NCI-H748 treated with DMSO at 0.1 percent for 48 hours (cell line): Measurements from ENCODE around the gene RAPGEF6.
"Not testable (repeated sequence)": the region's sequence is repeated elsewhere in the genome, so short reads cannot be mapped to it uniquely, and the experiment has no call there.

Source experiments
- DNase-seq: peaks from one replicate; lab custom pipeline; 2025; lab: John Stamatoyannopoulos, UW

Gene RAPGEF6

DNA sequence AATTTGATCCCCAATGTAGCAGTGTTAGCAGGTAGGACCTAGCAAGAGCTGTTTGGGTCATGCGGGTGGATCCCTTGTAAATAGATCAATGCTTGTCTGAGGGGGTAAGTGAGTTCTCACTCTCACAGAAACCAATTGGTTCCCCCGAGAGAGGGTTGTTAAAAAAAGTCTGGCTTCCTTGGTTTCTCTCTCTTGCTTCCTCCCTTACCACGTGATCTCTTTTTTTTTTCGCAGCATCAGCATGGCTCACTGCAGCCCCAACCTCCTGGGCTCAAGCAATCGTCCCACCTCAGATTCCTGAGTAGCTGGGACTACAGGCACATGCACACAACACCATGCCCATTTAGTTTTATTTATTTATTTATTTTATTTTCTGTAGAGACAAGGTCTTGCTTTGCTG lies 26.4 kb downstream of the RAPGEF6 start:
- no peak for DNase-seq

DNA sequence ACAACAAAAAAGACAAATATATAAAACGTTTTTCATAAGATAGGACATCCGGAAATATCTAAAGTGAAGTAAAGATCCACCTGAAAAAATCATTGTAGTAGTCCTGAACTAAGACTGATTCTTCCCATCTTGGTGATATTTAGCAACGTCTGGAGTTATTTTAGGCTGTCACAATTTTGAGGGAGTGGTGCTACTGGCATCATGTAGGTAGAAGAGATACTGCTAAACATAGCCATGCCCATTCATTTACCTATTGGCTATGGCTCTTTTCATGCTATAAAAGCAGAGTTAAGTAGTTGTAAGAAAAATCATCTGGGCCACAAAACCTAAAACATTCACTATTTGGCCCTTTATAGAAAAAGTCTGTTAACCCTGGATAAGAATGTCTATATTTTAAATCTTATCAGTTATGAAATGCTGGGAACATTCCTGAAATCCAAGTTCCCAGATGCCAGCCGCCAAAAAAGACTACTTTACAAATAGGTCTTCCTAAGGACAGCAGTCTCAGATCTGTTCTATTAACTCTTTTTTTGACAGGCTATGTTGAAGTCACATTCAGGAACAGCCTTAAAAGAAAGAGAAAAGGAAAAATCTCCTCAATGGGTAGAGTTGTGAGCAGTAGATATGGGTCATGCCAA lies 27.0 kb downstream of the RAPGEF6 start:
- no peak for DNase-seq

DNA sequence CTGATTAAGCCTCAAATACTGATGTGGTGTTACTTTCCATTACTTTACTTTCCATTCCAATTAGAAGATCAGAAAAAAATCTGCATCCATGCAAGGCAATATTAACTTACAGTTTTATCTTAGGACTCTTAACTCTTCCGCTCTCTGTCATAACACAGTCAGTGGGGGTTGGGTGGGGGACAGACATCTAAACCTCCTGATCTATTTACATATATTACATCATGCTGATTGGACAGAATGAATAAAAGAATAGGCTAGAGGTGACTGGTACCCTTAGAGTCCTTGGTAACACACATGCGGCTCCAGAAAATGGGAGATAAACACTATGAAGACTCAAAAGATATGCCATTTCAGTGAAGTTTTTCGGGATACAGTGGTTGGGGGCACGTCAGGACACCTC lies 27.6 kb downstream of the RAPGEF6 start:
- DNase-seq = no peak

DNA sequence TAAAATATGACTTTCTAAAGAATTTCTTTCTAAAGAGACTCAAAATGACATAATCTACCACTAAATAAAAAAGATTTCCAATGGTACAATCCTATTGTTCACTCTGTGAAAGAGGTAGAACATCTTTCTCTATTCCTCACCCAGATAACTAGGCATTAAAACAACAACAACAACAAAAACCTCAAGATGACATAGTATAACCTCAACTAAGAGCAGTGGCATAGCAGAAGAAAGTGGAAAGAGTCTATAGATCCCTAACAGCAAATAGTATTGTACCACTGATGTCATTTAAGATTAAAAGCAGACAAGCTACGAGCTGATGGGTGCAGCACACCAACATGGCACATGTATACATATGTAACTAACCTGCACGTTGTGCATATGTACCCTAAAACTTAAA lies 29.9 kb downstream of the RAPGEF6 start:
- no peak for DNase-seq

DNA sequence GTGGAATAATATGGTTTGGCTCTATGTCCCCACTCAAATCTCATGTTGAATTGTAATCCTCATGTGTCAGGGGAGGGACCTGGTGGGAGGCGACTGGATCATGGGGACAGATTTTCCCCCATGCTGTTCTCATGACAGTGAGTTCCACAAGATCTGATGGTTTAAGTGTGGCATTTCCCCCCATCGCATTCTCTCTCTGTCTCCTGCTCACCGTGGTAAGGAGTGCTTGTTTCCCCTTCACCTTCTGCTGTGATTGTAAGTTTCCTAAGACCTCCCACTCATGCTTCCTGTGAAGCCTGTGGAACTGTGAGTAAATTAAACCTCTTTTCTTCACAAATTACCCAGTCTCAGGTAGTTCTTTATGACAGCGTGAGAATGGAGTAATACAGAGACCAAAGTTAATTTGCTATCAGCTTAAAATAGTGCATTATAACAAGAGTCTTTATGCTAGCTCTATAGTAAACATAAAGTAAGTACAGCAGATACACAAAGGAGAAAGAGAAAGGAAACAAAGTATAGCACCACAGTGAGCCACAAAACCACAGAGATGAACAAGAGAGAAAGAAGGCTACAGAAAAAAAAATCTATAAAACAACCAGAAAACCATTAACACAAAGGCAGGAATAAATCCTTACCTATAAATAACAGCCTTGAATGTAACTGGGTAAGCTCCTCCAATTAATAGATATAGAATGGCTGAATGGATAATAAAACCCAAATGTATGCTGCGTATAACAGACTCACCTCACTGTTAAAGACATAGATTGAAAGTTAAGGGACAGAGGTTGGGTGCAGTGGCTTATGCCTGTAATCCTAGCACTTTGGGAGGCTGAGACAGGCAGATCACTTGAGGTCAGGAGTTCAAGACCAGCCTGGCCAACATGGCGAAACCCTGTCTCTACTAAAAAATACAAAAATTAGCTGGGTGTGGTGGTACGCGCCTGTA lies 39.7 kb downstream of the RAPGEF6 start:
- DNase-seq = no peak

DNA sequence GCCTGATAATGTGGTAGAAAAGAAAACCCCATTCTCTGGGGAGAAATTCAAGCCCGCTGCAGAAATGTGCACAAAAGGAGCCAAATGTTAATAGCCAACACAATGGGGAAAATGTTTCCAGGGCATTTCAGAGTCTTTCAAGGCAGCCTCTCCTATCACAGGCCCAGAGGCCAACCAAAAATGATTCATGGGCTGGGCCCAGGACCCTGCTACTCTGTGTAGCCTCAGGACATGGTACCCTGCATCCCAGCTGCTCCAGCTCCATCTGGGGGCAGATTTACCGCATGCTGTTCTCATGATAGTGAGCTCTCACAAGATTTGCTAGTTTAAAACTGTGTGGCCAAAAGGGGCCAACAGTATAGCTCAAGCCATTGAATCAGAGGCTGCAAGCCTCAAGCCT lies 41.1 kb downstream of the RAPGEF6 start:
- no peak for DNase-seq

DNA sequence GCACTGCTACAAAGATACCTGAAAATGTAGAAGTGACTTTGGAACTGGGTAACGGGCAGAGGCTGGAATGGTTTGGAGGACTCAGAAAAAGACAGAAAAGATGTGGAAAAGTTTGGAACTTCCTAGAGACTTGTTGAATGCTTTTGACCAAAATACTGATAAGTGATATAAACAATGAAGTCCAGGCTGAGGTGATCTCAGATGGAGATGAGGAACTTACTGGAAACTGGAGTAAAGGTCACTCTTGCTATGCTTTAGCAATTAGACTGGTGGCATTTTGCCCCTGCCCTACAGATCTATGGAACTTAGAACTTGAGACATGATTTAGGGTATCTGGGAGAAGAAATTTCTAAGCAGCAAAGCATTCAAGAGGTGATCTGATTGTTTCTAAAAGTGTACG lies 41.6 kb downstream of the RAPGEF6 start:
- not testable (repeated sequence) for DNase-seq

DNA sequence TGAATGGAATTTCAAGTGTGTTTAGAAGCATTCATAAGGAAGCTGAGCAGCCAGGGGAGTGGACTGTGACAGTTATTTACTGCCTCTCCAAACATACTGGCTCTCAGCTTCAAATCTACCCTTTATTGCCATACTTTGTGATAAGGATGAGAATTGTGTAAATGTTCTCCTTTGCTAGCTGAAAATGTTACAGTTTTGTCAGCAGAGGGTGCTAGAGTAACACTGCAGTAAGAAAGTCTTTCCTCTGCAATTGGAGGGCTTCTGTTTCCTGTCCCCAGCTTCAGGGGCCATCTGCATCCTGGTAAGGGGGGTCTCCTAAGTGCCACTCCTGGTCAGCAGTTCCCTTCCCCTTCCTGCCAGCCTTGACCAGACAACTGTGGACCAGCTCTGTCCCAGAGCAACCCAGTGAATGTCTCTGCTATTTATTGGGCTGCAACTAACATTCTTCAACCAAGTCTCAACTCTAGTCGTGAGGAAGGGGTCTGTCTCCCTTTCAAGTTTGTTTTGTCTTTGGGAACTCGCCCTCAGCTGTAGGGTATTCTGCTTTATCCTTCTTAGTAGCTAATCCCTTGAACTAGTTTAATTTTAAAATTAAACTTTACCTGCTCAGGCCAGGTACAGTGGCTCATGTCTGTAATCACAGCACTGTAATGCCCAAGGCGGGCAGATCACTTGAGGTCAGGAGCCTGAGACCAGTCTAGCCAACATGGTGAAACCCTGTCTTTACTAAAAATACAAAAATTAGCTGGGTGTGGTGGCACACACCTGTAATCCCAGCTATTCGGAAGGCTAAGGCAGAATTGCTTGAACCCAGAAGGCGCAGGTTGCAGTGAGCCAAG lies 45.3 kb downstream of the RAPGEF6 start:
- DNase-seq = peak; percentile 36

DNA sequence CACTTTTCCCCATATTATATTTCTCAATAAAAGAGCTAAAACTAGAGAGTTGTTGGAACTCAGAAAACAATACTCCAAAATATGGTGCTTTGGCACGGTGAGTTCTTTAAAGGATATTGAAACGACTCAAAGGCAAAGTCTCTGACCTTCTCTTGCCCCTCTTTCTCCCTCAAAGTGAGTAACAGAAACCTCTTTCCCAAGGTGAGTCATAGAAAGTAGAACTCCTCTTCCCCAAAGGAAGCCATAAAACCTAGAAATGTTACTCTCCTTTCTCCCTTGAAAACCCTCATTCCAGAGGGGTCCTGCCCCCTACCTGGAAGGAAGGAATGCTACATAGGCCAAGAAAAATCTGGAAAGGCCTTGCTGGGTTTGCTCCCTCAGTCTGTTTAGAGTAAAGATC lies 47.5 kb downstream of the RAPGEF6 start:
- DNase-seq = no peak

DNA sequence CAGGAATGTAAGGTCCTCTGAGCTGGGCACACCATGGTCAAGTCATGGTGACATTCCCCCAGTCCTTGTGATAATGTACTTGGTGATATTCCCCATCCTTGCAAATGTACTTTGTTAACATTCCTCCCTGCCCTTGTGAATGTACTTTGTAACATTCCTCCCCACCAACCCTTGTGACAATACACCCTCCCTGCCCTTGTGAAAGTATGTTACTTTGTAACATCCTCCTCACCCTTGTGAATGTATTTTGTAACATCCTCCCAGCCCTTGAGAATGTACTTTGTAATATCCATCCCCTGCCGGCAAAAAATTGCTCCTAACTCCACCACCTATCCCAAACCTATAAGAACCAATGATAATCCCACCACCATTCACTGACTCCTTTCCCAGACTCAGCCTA lies 53.3 kb downstream of the RAPGEF6 start:
- no peak for DNase-seq

DNA sequence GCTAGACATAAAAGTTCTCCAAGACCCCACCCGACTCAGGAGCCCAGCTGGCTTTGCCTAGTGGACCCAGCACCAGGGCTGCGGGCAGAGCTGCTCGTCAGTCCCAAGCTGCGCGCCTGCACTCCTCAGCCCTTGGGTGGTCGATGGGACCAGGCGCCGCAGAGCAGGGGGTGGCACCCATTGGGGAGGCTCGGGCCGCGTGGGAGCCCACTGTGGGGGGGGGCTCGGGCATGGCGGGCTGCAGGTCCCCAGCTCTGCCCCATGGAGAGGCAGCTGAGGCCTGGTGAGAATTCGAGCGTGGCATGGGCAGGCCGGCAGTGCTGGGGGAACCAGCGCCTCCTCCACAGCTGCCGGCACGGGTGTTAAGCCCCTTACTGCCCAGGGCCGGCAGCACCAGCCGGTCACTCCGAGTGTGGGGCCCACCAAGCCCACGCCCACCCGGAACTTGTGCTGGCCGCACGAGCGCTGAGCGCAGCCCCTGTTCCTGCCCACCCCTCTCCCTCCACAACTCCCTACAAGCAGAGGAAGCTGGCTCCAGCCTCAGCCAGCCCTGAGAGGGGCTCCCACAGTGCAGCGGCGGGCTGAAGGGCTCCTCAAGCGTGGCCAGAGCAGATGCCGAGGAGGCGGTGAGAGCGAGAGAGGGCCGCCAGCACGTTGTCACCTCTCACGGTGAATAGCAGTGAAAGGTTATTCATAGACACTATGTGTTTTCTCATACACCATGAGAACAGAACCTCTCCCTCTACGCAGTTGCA lies 54.9 kb downstream of the RAPGEF6 start:
- DNase-seq = no peak

DNA sequence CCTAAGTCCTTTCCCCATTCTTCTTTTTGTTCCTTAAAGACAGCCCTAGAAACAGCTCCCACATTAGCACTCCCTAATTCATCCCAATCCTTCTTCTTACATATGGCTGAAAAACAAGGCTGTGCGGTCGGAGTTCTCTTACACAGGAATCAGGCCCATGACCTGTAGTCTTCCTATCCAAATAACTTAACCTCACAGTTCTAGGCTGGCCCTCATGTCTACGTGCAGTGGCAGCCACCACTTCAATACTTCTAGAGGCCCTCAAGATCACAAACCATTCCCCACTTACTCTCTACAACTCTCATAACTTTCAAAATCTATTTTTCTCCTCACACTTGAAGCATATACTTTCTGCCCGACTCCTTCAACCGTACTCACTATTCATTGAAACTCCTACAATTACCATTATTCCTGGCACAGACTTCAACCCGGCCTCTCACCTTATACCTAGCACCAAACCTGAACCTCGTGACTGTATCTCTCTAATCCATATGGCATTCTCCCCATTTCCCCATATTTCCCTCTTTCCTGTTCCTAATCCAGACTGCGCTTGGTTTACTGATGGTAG lies 59.3 kb downstream of the RAPGEF6 start:
- no peak for DNase-seq

DNA sequence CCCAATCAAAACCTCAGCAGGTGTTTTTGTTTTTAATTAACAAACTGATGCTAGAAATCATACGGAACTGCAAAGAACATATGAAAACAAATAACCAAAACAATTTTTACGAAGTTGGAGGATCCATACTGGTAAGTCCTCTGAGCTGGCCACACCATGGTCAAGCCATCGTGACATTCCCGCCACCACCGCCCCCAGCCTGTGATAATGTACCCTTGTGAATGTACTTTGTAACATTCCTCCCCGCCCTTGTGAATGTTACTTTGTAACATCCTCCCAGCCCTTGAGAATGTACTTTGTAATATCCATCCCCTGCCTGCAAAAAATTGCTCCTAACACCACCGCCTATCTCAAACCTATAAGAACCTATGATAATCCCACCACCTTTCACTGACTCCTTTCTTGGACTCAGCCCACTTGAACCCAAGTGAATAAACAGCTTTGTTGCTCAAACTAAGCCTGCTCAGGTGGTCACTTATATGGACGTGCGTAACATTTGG lies 63.3 kb downstream of the RAPGEF6 start:
- DNase-seq = no peak

DNA sequence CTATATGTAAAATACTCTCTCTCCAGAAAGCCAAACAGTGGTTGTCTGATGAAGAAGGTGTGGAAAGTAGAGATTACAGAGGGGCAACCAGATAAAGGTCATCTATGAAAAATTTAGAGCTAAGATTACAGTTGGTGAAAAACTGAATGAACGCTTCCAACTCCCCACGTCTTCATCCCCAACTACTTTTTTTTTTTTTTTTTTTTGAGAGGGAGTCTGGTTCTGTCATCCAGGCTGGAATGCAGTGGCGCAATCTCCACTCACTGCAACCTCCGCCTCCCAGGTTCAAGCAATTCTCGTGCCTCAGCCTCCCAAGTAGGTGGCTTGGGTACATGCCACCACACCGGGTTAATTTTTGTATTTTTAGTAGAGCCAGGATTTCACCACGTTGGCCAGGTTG lies 64.3 kb downstream of the RAPGEF6 start:
- no peak for DNase-seq

DNA sequence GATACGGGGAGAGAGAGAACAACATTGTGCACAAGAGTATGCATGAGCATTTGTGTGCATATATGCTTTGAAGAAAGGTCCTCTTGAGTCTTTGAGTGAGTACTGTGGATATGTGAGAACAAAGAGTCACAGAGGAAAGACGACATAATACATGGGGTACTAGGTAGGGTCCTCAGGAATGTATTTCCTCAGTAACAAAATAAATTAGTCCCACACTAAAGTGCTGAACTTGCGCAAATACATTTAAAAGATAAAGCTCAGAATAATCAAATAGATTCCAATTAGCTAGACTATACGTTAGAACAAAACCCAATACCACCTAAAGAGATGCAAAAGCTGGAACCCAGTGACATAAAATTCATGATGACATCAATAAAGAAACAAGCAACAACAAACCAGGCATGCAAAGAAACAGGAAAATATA lies 70.8 kb downstream of the RAPGEF6 start:
- no peak for DNase-seq

DNA sequence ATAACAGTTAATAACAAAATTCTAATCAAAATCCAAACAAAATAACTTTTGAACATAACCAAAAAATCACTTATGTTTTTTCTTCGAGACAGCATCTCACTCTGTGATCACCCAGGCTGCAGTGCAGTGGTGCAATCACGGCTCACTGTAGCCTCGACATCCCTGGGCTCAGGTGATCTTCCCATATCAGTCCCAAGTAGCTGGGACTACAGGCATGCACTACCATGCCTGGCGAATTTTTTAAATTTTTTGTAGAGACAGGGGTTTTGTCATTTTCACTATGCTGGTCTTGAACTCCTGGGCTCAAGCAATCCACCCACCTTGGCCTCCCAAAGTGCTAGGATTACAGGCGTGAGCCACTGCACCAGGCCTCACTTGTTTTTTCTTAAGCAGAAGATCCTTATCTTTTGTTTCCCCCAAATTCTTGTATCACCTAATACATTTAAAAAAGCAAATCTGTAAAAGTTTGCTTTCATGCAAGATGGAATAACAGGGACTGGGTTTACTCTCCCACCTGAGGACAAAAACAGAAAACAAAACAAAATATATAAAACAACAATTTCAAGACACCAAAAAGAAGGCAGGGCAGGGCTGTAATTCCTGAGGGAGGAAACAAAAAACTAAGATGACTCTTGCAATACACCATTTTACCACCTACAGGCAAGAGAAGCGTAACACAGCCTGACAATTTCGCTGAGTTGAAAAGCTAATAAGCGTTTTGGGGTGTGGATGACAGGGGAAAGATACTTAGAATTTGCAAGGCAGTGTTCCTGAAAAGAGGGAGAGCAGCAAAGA lies 71.4 kb downstream of the RAPGEF6 start:
- no peak for DNase-seq

DNA sequence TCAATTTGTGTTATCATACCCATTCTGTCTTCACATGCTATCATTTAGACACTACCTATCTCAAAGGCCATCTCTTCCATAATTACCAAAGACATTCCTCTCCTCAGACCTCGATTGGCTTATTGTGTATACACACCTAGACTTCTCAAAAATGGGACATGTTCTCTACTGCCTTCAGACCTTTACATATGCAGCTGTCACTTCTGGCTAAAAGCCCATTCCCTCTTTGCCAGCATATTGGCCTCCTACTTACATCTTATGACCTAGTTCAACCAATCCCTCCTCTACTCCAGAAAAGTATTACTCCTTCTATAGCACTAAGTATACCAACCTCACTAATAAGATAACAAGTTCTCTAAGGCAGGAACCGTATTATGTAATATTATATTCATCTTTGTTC lies 84.4 kb downstream of the RAPGEF6 start:
- DNase-seq = no peak

DNA sequence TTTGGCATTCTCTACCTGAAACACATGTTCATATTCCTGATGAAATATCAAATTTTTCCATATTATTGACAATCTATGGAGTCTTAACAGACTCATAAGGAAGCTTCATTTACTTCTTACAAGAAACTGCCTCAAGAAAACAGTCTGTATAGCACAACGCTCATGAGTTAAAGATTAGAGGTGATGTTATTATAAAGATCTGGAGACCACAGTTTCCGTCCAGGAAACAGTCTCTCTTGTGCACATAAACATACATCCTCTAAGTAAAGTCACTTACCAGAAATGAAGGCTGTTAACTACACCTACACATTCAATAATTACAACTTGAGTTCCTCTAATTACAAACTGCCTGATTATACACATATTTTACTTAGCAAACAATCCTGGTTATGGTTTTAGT lies 86.9 kb downstream of the RAPGEF6 start:
- no peak for DNase-seq

DNA sequence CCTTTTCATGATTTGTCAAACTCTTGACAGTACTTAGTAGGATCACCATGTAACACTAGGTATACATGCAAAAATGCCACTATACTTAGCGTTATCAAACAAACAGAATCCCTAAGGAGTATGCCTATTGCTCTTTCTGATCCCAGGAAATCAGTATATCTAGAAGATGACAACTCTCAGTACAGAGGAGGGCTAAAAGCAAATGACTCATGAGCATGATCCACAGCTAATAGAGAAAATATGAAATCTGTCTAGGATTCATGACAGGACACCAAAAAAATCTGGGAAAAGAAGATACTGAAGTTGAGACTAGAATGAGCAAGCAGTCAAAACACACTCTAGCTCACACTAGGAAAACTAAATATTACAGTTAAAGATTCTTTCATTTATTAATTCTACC lies 89.2 kb downstream of the RAPGEF6 start:
- DNase-seq = no peak

DNA sequence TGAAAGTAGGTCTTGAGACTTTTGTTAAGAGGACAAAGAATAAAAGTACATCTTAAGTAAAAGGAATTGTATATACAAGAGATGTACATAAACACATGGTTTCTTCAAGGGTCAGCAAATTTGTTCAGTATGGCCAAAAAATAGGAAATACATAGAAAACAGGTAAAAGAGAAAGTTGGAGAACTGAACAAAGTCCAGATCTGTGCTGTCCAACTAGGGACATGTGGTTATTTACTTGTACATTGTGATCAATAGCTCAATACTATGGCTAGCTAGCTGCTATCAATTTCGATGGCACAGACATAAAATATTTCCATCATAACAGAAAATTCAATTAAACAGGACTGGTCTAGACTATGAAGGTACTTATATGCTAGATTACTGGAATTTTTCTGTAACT lies 92.3 kb downstream of the RAPGEF6 start:
- DNase-seq = no peak

DNA sequence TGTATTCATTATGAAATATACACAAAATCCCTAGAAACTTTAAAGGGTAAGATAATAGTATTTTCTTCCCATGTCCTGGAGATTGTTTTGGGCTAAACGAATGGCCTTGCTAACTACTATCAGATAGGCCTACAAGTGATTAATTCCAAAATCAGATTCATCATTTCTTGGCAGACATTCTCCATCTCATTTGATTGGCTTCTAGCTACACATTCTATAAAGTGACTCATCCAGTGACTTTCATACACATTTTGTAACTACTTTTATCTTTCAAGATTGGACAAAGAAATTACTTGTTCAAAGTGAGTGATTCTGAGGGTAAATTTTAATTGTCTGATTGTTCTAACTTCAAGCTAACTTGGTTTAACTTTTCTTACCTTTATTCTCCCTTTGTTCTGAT lies 93.3 kb downstream of the RAPGEF6 start:
- no peak for DNase-seq
